GM19324 (cell line): ENCODE data around the gene SVEP1.
"Not testable (repeated sequence)": the region's sequence is repeated elsewhere in the genome, so short reads cannot be mapped to it uniquely, and the experiment has no call there.

Experiments used
- ATAC-seq: cut with Tn5 transposase; IDR thresholded peaks from one replicate; pipeline ENCODE4 v1.9.1; 2021; ENCODE audit warnings: mild to moderate bottlenecking, moderate library complexity; ENCODE audit not compliant: unreplicated experiment, low FRiP score

SVEP1 gene

GRCh38 chr9:110531241-110531640 is 48.3 kb downstream of the SVEP1 start:
- ATAC-seq: not testable (repeated sequence)

- no peak for ATAC-seq
Observed at GRCh38 chr9:110528645-110529044, 50.9 kb downstream of the SVEP1 start.

GRCh38 chr9:110526426-110526825 is 53.1 kb downstream of the SVEP1 start:
- no peak for ATAC-seq

GRCh38 chr9:110521206-110521605 is 58.3 kb downstream of the SVEP1 start:
- no peak for ATAC-seq

GRCh38 chr9:110520120-110520701 is 59.3 kb downstream of the SVEP1 start:
- ATAC-seq: no peak

DNA sequence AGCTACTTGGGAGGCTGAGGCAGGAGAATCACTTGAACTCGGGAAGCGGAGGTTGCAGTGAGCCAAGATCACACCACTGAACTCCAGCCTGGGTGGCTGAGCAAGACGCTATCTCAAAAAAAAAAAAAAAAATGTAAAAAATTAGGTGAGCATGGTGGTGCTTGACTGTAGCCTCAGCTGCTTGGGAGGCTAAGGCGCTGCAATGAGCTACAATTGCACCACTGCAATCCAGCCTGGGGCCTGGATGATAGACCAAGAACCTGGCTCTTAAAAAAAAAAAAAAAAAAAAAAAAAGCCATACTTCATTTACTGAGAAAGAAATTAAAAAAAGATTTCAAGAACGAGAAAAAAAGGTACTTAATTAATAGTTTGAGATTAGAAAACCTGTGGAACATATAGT is 62.1 kb downstream of the SVEP1 start:
- ATAC-seq: no peak

DNA sequence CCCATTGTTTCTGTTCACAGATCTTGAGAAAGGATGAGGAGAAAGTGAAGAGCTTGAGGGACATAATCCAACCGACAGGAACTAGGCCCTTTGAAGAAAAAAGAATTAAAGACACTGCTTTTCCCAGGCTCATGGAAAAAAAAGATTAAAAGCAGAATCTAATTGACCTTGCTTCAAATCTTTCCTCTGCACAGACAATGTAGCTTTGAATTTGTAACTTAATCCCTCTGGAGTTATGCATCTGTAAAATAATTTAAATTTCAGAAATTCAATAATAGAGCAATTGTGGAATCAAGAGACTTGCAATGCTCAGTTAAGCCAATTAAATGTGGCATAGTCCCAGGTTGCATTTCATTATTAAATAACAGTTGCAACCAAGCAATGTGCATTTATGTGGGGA is 64.6 kb downstream of the SVEP1 start:
- no peak for ATAC-seq

- no peak for ATAC-seq
Observed at GRCh38 chr9:110512817-110513216, 66.7 kb downstream of the SVEP1 start.

- ATAC-seq: no peak
Observed at GRCh38 chr9:110509792-110510191, 69.7 kb downstream of the SVEP1 start.

DNA sequence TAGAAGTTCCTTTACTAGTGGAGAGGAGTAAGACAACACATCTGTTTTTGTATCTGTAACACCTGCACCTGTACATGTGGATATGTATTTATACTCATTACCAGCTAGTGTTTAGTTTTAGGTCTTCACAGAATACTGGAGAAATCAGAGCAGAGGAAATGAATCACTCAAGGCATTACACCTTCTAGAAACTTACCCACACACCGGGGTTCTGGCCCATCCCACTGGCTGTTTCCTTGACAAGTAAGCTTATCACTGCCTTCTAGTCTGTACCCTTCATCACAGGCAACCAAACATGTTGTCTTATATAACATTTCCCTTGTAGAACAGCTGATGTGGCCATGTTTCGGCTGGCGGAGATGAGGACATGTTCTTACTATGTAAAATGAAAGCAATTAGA is 76.7 kb downstream of the SVEP1 start:
- no peak for ATAC-seq

DNA sequence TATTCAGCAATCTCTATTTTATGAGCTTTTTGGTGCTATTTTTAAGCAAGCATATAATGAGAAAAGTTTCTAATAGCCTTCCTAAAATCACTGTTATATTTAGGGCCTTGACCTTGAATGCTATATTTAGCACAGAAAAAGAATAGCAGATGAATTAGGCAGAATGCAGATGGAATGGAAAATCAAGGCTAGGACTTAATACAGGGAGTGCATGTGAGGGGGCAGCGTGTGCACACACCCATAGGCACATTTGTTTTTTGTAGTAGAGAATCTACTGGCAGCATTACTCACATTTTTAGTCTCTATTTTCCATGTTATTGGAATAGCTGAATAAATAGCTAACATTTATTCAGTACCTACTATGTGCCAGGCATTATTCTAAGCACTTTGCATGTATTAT is 79.9 kb downstream of the SVEP1 start:
- no peak for ATAC-seq

- ATAC-seq: no peak
Observed at GRCh38 chr9:110487196-110487595, 92.3 kb downstream of the SVEP1 start.

DNA sequence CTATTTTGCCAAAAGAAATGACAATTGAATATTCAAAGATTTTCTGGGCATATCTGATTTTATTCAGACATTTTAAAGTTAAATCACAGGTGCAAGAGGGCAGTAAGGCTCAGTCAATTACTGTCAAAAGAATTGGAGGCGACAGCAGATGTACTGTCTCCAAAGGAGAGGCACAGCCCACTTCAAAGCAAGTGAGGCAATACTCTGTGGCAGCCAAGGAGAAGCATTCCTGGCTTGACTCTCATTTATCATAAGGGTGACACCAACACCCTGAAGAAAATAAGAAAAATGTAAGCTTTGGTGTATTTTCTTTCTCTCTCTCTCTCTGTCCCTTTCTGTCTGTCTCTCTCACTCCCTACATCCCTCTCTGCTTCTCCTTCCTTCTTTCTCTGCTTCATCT is 93.3 kb downstream of the SVEP1 start:
- no peak for ATAC-seq

GRCh38 chr9:110479481-110479880 is 100.1 kb downstream of the SVEP1 start:
- ATAC-seq: no peak

- no peak for ATAC-seq
Observed at GRCh38 chr9:110476251-110476650, 103.3 kb downstream of the SVEP1 start.

- no peak for ATAC-seq
Observed at GRCh38 chr9:110472111-110472510, 107.4 kb downstream of the SVEP1 start.

DNA sequence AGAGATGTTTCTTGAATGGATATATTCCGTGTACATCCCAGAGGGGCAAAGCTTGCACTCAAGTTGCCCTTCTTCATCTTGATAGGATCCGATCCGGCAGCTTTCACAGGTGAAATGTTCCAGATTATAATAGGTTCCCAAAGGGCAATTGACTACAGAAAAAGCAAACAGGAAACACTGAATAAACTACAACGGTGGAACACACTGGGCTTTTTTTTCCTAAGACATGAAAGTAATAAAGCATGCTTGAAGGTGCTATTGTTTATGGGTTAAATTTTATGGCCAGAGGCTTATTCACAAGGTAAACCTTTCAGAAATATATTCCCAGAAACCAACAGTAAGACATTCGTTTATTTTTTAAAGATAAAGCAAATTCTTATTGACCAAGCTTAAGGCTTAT is 110.6 kb downstream of the SVEP1 start:
- ATAC-seq: no peak

GRCh38 chr9:110465190-110465589 is 114.4 kb downstream of the SVEP1 start:
- no peak for ATAC-seq

GRCh38 chr9:110464321-110464720 is 115.2 kb downstream of the SVEP1 start:
- no peak for ATAC-seq

DNA sequence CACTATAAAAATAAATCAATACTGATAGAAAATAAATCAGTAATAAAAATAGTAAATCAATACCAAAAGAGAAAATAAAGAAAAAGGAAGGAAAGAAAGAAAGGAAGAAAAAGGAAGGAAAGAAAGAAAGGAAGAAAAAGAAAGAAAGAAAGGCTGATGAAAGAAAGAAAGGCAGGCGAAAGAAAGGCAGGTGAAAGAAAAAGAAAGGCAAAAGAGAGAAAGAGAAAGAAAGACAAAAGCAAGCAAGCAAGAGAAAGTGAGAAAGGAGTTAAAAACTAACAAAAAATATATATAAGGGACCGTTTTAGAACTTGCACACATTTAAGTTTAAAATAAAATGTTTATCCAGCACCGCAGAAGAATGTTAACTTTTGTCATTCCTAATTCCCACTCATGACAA is 116.0 kb downstream of the SVEP1 start:
- no peak for ATAC-seq

GRCh38 chr9:110457245-110457644 is 122.3 kb downstream of the SVEP1 start:
- ATAC-seq: no peak

GRCh38 chr9:110456681-110457080 is 122.9 kb downstream of the SVEP1 start:
- ATAC-seq: no peak

DNA sequence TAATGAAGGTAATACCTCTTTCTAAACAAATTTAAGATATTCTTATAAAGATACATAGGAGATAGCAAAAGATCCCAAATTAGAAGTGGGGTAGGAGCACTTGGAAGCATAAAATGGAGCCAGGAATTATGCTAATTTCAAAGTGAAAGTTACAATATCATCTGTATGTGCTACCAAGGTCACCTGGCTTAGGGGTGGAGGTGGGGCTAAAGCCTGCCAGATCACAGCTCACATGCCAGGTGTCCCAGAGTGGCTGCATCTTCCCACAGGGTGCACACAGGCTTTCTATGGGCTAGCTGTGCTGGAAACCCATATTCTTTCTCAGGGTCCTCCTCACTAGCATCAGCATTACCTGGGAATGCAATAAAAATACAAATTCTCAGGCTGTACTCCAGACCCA is 123.7 kb downstream of the SVEP1 start:
- ATAC-seq: no peak
